ENCODE measurements around the gene PXYLP1.
A peak's percentile ranks its signal among the peaks of the same experiment; 100 is the strongest.

PXYLP1 gene, protein sequence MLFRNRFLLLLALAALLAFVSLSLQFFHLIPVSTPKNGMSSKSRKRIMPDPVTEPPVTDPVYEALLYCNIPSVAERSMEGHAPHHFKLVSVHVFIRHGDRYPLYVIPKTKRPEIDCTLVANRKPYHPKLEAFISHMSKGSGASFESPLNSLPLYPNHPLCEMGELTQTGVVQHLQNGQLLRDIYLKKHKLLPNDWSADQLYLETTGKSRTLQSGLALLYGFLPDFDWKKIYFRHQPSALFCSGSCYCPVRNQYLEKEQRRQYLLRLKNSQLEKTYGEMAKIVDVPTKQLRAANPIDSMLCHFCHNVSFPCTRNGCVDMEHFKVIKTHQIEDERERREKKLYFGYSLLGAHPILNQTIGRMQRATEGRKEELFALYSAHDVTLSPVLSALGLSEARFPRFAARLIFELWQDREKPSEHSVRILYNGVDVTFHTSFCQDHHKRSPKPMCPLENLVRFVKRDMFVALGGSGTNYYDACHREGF

GRCh38 chr3:141231101-141231951 lies at the start of gene PXYLP1:
Gene PXYLP1, plus strand, starts transcription at chr3:141231825. Its CDS starts 28,351 bp downstream, at chr3:141260176.
- H3K4me3 ChIP-seq (ENCODE audit: control insufficient read depth, low read depth, low read length) = peak within 1 kb of the TSS; percentile 84
- TF ChIP-seq CTCF (IDR thresholded peaks at IDR 0.05; ENCODE audit: control insufficient read depth, insufficient read depth, low read depth, low read length, missing control alignments) = peak; percentile 34
- peak; percentile 49 for DNase-seq (ENCODE audit: low read depth)

GRCh38 chr3:141183606-141184005 lies 48.0 kb upstream of the PXYLP1 start:
- no peak for TF ChIP-seq CTCF (IDR thresholded peaks at IDR 0.05; ENCODE audit: control insufficient read depth, insufficient read depth, low read depth, low read length, missing control alignments)
- no peak for DNase-seq (ENCODE audit: low read depth)
- H3K4me3 ChIP-seq (ENCODE audit: control insufficient read depth, low read depth, low read length) = no peak overlapping the region

DNA sequence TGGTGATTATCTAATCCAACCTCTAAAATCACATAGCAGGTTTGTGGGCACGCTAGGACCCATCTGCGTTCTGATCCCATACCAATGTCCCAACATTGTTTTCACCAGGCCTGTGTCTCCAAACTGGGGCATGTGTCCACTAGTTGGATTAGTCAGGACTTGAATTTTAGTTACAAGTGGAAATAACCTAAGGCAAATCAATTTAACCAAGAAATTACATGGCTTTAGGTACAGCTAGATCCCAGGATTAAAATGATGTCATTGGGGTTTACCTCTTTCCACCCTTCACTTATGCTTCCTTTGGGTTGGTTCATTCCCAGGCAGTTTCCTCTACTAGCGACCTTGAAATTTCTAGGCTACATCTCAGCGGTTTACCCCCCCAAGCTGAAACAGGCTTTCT lies 47.2 kb upstream of the PXYLP1 start:
- no peak for DNase-seq (ENCODE audit: low read depth)
- H3K4me3 ChIP-seq (ENCODE audit: control insufficient read depth, low read depth, low read length) = no peak overlapping the region
- TF ChIP-seq CTCF (IDR thresholded peaks at IDR 0.05; ENCODE audit: control insufficient read depth, insufficient read depth, low read depth, low read length, missing control alignments) = no peak

GRCh38 chr3:141191097-141191749 lies 40.4 kb upstream of the PXYLP1 start:
- TF ChIP-seq CTCF (IDR thresholded peaks at IDR 0.05; ENCODE audit: control insufficient read depth, insufficient read depth, low read depth, low read length, missing control alignments) = no peak
- H3K4me3 ChIP-seq (ENCODE audit: control insufficient read depth, low read depth, low read length) = no peak overlapping the region
- no peak for DNase-seq (ENCODE audit: low read depth)

GRCh38 chr3:141192345-141192744 lies 39.3 kb upstream of the PXYLP1 start:
- DNase-seq (ENCODE audit: low read depth) = peak; percentile 80

More at GRCh38 chr3:141192345-141192744, 39.3 kb upstream of the PXYLP1 start:
- no peak overlapping the region for H3K4me3 ChIP-seq (ENCODE audit: control insufficient read depth, low read depth, low read length)
- TF ChIP-seq CTCF (IDR thresholded peaks at IDR 0.05; ENCODE audit: control insufficient read depth, insufficient read depth, low read depth, low read length, missing control alignments) = peak; percentile 98
